ENCODE data around the gene SMPX. TPM values are rescaled to one million over a fixed set of nuclear protein-coding genes. Genes with fewer than 3 reads are reported as not detected.

The SMPX gene
- total RNA-seq, 1 experiment from 2014 or later: not detected

DNA sequence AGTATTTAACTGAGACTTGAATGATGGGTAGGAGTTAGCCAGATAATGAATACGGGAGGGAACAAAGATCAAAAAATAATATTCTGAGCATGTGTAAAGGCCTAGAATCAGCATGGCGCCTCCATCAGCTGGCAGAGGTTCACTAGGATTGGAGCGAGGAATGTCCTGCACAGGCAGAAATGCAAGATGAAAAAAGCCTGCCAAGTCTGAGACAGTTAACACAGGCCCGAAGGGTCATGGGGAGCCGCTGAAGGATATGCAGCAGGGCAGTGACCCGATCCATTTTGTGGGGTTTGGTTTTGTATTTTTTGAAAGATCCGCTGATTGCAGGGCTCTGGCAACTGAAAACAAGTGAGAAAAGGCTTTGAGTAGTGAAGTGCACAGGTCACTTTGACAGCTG, 40.1 kb downstream of the SMPX start:
- DNase-seq (ENCODE audit: extremely low read depth, low read depth): no peak

DNA sequence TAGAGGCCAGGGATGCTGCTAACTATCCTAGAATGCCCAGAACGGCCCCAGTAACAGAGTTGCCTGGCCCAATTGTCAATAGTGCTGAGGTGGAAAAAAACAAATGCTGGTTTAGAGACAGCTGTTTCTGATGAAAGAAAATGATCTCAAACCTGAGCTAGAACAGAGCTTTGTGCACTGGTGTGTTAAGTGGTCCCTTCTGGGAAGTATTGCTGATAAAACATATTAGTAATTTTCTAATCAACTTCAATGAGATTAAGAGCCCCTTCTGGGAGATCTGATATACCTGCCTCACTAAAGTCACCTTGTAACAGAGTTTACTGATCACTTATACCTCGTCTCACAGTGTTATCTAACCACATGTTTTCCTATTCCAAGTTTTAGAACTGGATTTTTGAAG, 42.1 kb downstream of the SMPX start:
- DNase-seq (ENCODE audit: extremely low read depth, low read depth): no peak

DNA sequence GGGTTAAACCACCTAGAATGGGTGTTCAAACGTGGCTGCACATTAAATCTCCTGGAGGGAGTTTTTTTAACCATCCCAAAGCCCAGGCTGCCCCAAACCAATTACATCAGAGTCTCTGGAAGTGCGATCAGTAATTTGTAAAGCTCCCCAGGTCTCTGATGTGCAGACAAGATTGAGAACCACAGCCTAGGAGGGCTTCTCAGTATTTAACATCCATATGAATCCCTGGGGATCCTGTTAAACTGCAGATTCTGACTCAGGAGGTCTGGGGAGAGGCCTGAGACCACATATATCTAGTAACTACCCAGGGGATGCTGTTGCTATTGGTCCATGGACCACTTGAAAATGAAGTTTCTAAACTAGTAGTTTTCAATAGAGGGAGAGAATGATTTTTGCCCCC, 42.6 kb downstream of the SMPX start:
- no peak for DNase-seq (ENCODE audit: extremely low read depth, low read depth)

DNA sequence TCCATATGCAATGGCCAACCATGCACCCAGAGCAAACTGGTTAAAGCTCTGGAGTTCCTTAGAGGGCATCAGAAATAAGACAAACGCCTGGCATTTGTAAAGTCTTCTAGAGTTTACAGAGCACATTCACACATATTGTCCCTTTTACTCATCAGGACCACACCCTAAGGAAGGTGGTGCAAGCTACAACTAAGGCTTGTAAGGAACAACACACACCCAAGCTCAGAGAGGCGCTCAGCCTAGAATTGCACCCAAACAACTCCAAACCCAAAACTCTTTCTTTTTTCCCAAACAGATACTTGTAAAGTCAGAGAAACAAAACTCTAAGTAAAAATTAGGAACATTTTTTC, 46.1 kb downstream of the SMPX start:
- no peak for DNase-seq (ENCODE audit: extremely low read depth, low read depth)

DNA sequence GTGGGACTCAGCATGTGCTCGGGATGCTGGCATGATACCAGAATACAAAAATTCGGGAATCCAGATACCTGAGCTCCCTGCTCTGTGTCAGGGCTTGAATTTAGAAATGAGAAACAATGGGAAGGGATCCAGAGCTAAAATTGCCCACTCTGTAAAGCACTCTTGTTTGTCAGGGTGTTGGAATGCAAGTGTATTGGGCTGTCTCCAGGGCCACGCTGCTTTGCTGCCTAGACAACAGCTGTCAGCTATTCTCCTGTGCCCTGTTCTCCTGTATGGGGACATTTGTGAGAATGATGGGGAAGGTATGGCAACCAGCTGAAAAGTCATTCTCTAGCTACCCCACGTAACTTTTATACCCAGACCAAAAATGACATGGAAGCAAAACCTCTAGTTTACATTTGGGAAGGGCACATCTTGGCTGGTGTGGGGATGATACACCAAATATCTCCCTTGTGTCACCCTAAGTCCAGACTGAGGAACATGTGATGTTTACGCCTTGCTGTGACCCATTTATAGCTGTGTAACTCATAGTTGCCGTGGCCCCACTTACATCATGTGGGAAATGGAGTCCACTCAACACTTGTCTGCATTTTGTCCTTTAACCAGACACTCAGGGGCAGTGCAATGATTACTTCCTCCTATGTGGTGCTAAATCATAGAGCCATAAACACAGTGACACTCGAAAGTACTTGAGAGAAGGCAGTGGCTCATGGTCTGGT, 46.6 kb downstream of the SMPX start:
- DNase-seq (ENCODE audit: extremely low read depth, low read depth): no peak

DNA sequence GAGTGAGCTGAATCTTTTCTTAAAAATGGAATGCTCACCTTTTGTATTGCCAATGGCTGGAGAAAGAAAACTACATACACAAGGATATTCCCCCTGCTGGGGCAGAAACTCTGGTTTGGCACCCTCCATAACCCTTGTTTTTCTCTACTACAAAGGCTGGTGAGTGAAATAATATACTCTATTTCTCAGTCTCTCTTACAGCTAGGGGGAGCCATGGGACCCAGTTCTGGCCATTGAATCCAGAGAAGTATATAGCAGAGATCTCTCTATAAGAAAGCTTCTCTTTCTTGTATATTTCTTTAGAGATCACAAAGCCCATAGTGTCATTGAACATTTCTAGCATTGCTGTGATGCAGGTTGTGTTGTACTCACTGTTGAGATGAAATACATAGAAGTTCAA, 49.8 kb downstream of the SMPX start:
- no peak for DNase-seq (ENCODE audit: extremely low read depth, low read depth)

DNA sequence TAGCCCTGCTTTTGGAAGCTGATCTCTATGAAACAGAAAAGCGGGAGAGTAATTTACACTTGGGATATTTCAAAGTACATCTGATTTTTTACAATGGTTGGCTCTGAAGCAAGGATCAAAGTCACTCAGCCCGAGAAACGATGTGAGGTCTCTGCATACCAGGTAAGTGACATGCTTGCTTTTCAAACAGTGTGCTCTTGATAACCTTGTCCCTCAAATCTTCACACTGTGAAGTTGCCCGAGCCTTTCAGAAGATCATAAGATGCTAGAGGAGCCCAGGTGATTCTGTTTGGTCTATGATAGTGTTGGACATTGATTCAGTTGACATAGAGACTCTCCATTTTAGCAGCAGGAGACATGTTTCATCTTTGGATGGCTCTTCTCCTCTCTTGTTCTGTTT, 52.7 kb downstream of the SMPX start:
- no peak for DNase-seq (ENCODE audit: extremely low read depth, low read depth)

DNA sequence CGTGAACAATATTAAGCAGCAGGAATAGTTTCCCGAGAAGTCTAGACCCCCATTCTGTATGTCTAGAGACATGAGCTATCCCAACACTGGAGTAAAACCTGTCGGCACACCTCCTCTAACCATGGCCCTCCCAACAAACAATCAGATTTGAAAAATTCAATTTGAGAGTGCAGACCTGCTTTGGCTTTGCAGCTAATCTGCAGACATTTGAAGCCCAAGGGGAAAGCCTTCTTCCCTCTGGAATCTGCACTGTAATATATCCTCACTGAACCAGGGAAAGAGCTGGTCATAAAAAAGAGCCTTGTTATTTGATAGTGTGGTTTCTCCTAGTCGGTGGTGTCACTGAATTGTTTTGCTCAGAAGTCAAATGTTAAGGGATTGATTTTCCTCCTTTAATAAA, 55.2 kb downstream of the SMPX start:
- no peak for DNase-seq (ENCODE audit: extremely low read depth, low read depth)

DNA sequence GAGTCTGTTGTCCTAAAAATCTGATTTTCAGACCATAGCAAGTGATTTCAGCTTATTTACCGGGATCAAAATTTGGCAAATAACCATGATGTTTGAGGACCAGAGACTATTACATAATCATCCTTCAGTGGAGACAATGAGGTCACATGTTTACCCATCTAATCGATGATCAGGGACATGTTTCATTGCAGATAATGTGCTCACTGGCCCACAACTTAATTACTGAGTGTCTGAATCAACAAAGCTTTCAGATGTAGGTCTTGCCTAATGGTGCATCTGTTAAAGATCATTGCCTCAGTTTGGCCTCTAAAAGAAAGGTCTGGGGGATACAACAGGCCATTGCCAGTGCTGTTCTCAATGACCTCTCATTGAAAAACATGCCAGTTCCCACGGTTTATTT, 56.9 kb downstream of the SMPX start:
- no peak for DNase-seq (ENCODE audit: extremely low read depth, low read depth)

DNA sequence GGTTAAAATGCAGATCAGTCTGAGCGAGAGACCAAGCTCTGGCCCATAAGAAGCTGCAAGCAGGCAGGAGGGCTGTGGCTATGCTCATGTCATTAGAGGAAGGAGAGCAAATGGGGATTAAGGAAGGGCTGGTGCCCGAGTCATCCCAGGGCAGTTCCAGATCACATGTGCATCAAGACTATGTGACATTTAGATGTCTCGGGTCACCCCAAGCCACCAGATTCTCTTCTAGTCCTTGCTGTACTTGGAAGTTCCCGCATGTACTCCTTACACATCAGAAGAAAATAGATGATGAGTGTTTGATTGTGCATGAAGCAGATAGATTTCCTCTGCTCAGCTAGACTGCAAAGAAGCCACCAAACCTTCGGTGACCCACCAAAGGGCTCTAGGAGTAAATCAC, 57.6 kb downstream of the SMPX start:
- no peak for DNase-seq (ENCODE audit: extremely low read depth, low read depth)

DNA sequence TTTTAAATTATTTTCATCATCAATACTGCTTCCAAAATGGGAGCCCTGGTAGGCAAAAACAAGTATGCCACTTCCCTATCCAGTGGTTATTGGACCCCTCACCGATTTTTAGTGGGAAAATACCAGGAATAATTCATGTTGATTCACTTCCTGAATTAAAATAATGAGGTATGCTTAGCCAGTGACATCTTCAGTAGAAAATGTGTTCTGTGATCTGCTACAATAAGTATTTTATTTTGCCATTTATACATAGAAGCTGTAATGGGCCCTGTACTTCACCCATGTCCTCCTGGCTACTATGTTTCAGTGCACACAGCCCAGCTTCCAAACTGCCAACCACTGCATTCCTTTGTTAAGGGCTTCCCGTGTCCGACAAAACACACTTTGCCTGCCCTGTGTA, 58.8 kb downstream of the SMPX start:
- no peak for DNase-seq (ENCODE audit: extremely low read depth, low read depth)

DNA sequence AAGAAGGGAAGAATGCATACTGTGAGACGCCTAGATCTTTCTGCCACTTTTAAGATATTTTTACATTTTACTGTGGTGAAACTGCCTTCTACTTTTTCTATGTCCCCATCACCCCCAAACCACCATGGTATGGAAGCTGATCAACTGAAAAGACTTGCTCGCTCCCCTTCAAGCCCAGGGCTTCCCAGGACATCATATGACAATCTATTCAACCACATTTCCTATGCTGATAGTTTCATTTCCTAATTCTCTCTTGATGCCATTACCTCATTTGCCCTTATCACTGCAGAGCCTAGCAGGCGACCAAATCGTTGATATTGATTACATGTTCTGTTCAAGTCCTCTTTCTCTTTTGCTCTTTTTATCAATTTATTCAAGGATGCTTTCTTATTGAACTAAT, 59.6 kb downstream of the SMPX start:
- DNase-seq (ENCODE audit: extremely low read depth, low read depth): no peak

DNA sequence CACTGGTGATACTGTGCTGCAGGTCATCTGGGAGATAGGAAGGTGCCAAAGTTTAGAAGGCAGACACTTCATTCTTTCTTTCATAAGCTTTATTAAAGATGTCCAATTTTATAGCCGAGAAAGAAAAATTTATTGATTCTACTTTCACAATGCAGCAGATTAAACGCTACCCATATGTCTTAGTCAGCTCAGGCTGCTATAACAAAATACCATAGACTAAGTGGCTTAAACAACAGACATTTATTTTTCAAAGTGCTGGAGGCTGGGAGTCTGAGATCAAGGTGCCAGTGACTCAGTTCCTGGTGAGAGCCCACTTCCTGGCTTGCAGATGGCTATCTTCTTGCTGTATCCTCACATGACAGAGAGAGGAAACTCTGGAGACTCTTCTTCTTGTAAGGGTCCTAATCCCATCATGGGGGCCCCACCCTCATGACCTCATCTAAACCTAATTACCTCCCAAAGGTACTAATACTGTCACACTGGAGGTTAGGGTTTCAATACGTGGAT, 66.4 kb downstream of the SMPX start:
- no peak for DNase-seq (ENCODE audit: extremely low read depth, low read depth)

DNA sequence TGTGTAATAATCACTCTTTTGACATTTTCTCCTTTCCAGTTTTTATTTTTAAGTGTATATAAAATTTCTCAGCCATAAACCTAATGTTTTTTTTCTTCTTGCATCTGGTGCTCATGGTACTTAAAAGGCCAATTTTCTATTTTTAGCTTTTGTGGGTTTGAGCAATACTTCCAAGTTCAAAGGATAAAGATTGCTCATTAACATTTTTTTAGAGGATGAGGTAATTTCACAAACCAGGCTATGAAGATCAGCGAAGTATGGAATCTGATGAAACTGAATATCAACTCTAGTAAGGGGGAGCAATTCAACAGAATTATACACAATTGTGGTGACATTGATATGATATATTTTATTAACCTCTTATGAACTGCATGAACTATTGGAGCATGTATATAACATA, 74.0 kb downstream of the SMPX start:
- no peak for DNase-seq (ENCODE audit: extremely low read depth, low read depth)

DNA sequence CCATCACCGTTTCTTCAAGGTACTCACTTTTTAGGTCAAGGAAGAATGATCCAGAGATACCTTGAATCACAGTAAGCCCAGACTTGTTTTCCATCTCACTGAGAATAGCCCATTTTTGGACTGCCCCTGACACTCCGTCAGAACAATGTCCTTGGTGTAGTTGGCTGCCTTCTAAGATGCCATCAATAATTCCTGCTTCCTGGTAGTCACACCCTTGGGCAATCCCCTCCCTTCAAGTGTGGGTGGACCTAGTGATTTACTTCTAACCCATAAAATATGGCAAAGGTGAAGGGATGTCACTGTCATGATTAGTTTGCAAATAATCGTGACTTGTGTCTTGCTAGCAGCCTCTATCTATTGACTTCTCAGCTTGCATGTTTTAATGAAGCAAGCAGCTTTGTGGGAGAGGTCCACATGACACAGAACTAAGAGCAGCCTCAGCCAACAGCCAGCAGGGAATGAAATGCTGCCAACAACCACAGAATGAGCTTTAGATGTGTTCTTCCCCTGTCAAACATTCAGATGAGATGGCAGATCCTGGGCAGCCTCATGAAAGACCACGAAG, 79.8 kb downstream of the SMPX start:
- no peak for DNase-seq (ENCODE audit: extremely low read depth, low read depth)

DNA sequence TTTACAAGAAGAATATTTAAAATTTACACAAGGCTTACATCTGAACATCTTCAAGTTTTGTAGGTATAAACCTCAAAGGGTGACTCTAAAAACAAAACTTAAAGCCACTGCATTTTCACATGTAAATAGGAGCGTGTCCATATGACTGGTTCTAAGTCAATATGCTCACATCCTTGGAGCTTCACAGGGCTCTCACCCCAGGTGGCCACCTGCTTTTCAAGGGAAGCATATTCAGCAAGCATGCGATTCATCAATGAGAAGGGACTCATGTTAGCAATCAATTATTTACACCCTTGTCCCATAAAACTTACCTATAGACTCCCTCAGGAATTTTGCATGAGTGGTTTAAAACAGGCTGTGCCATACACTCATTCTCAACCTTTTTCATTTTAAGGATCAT, 82.0 kb downstream of the SMPX start:
- no peak for DNase-seq (ENCODE audit: extremely low read depth, low read depth)

DNA sequence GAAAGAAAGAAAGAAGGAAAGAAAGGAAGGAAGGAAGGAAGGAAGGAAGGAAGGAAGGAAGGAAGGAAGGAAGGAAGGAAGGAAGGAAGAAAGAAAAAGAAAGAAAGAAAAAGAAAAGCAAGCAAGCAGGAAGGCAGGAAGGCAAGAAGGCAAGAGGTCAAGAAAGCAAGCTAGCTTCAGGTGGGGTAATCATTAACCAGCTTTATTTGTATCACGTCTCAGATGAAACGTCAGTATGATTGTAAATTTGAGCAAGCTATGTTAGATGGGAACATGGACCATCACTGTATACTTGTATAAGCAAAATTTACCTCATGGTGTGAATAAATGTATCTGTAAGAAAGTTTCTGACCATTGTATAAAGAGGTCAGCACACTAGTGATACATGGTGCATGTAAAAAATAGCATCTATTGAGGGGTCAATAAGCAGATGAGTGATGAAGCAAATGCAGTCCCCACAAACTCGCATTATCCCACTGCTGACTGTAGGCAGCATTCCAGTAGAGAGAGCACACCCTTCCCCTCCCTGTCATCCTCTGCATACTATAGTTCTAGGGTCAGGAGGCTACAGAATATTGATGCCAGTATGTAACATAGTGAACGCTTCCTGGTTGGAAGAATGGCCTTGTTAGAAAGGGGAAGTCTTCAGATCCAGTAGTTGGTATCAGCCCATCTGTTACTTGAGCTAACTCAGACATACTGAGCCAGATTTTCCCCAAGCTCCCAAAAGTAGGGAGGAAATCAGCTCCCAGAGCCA, 83.3 kb downstream of the SMPX start:
- DNase-seq (ENCODE audit: extremely low read depth, low read depth): no peak

DNA sequence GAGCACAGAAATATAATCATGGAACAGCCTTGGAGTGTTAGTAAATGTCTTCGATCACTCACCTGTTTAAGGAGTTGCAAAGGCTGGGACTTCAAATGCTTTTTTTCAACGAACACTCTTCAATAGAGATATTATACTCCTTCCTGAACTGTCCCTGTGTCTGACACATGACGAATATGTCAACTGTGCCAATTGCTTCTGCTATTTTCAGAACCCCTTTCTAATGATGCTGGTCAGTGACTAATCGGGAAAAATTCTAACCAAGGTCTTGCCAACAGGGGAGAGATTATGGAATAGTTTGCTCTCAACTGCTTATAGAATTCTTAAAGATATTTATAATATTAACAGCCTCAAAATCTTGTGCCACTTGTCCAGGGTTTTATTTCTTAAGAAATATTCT, 91.2 kb downstream of the SMPX start:
- no peak for DNase-seq (ENCODE audit: extremely low read depth, low read depth)

DNA sequence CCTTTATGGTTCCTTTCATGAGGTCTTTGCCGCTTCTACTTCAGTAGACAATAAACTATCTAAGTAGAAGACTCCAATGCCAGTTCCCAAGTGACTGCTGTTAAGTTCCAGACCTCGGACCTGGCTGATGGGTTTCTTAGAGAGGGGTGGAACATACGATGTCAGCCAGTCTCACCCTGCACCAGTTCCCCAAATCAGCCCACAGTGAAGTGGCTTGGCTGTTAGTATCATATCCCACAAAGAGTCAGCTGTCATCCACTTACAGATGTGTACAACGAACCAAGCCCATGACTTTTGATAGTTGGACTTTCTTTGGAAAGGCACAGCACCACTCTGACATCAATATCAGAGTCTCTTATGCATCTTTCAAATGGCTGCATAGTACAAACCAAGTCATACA, 91.7 kb downstream of the SMPX start:
- no peak for DNase-seq (ENCODE audit: extremely low read depth, low read depth)

DNA sequence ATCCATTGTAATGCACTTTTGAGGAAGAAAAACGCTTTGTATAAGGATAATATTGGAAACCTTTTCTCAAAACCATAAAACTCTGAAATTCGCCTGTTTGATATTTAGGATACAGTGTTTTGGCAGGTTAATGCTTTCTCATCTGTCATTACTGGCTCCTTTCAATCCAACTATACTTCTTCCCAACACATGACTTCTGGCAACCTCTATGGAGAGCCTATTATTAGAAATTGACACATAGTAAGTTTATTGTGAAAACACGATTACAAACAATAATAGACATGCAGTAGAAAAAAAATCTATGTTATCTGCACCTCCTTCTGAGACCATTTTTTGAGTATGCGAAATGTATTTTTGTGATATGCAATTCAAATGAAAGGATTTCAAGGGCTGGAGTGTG, 95.2 kb downstream of the SMPX start:
- DNase-seq (ENCODE audit: extremely low read depth, low read depth): no peak

DNA sequence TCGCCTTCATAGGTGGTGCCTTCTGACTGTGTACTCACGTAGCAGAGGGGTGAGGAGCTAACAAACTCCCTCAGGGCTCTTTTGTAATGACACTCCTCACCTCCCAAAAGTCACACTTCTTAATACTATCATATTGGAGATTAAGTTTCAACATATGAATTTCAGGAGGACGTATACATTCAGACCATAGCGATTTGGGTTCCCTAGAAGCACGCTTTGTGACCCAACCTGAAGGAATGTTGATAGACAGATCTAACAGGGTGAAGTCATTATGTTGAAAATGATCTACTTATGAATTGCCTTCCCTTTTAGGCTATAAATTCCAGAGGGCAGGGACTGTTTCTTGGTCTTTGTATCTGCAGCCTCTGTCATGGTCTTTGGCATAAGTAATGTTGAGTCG, 96.6 kb downstream of the SMPX start:
- no peak for DNase-seq (ENCODE audit: extremely low read depth, low read depth)

DNA sequence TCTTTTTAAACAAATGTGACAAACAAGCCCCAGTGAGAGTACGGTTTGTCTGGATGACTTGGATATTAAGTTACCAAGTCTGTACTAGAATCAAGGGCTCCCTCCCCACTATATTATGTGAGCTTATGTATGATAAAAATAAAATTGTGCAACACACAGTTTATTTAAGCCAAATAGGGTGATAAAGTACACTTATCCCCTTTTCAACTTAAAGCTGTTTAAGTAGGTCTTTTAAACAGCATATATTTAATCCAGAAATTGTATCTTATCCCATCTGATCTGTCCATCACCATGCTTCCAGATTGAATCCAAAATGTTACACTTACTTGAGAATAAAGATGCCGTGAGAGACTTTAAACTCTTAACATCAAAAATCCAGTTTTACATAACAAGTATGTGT, 97.8 kb downstream of the SMPX start:
- DNase-seq (ENCODE audit: extremely low read depth, low read depth): no peak
